SU-DHL-6 (cell line): ENCODE results near the gene DLK1.

ENCODE experiments used
- CTCF ChIP-seq: fragments of 200-600 bp; sonication (generic); IDR thresholded peaks from one replicate; pipeline ENCODE4 v1.5.1; 2017; ENCODE audit warnings: antibody characterized with exemption, mild to moderate bottlenecking, low read length, moderate library complexity; ENCODE audit not compliant: insufficient read depth, poor library complexity, severe bottlenecking
- EZH2phosphoT487 ChIP-seq: fragments of 200-600 bp; sonication (generic), shearing (Covaris generic); conservative IDR thresholded peaks from 2 replicates; pipeline ENCODE4 v1.6.1; 2018; ENCODE audit warnings: mild to moderate bottlenecking, antibody characterized with exemption, low read length, moderate library complexity, mixed read lengths

- no peak for TF ChIP-seq CTCF
- TF ChIP-seq EZH2phosphoT487 = no peak
Observed at GRCh38 chr14:100682749-100683148, 43.9 kb upstream of the DLK1 start.
